Immature natural killer cell (primary cell): Measurements from ENCODE around the gene AKIRIN1. TPM values are rescaled to one million over a fixed set of nuclear protein-coding genes. Genes with fewer than 3 reads are reported as not detected.

ENCODE experiments used
- polyA plus RNA-seq, 3 donors: library from polyadenylated mRNA; unstranded; fragments of 300-500 nt; fragmentation: Illumina TruSeq; gene quantifications; one replicate each; pipeline ENCODE4 v1.2.3, GENCODE V29; 2021

Gene AKIRIN1
- polyA plus RNA-seq, 3 donors from 2014 or later: 69.5 to 89.2 (median 74.8) TPM

Other genes starting within 250 kb of the AKIRIN1 start
- gene RRAGC, start 131.5 kb upstream of the AKIRIN1 start, polyA plus RNA-seq: 10 to 100 TPM in 1 of 3 donors, 1 to 10 TPM in 2; 6.3 to 10.3 (median 7.8) TPM
- 10 to 100 TPM; 39.3 to 58.0 (median 47.3) TPM for gene MYCBP, start 117.9 kb upstream of the AKIRIN1 start, polyA plus RNA-seq
- not detected for gene GJA9, start 109.7 kb upstream of the AKIRIN1 start, polyA plus RNA-seq
- gene RHBDL2, start 49.4 kb upstream of the AKIRIN1 start, polyA plus RNA-seq: not detected
- gene NDUFS5, start 35.1 kb downstream of the AKIRIN1 start, polyA plus RNA-seq: 100 to 1,000 TPM; 390 to 517 (median 431) TPM
- 100 to 1,000 TPM in 1 of 3 donors, 10 to 100 TPM in 2; 12.7 to 152 (median 12.9) TPM for gene MACF1, start 213.4 kb downstream of the AKIRIN1 start, polyA plus RNA-seq